ENCODE data around the gene SPSB1.

DNA sequence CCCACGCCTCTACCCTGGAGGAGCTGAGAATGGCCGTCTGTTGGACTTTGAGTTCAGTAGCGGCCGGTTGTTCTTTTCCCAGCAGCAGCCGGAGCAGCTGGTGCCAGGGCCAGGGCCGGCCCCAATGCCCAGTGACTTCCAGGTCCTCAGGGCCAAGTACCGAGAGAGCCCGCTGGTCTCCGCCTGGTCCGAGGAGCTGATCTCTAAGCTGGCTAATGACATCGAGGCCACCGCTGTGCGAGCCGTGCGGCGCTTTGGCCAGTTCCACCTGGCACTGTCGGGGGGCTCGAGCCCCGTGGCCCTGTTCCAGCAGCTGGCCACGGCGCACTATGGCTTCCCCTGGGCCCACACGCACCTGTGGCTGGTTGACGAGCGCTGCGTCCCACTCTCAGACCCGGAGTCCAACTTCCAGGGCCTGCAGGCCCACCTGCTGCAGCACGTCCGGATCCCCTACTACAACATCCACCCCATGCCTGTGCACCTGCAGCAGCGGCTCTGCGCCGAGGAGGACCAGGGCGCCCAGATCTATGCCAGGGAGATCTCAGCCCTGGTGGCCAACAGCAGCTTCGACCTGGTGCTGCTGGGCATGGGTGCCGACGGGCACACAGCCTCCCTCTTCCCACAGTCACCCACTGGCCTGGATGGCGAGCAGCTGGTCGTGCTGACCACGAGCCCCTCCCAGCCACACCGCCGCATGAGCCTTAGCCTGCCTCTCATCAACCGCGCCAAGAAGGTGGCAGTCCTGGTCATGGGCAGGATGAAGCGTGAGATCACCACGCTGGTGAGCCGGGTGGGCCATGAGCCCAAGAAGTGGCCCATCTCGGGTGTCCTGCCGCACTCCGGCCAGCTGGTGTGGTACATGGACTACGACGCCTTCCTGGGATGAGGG, 28.5 kb upstream of the SPSB1 start:
- TF ChIP-seq, protein P1, sequence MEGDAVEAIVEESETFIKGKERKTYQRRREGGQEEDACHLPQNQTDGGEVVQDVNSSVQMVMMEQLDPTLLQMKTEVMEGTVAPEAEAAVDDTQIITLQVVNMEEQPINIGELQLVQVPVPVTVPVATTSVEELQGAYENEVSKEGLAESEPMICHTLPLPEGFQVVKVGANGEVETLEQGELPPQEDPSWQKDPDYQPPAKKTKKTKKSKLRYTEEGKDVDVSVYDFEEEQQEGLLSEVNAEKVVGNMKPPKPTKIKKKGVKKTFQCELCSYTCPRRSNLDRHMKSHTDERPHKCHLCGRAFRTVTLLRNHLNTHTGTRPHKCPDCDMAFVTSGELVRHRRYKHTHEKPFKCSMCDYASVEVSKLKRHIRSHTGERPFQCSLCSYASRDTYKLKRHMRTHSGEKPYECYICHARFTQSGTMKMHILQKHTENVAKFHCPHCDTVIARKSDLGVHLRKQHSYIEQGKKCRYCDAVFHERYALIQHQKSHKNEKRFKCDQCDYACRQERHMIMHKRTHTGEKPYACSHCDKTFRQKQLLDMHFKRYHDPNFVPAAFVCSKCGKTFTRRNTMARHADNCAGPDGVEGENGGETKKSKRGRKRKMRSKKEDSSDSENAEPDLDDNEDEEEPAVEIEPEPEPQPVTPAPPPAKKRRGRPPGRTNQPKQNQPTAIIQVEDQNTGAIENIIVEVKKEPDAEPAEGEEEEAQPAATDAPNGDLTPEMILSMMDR (IDR thresholded peaks at IDR 0.05), result no peak
- TF ChIP-seq POLR2A (IDR thresholded peaks at IDR 0.05), result no peak
